B cell (primary cell): ENCODE measurements around the gene RUVBL1. TPM values are rescaled to one million over a fixed set of nuclear protein-coding genes. Genes with fewer than 3 reads are reported as not detected.

ENCODE experiments used
- ATAC-seq: fragments of 200-7000 bp; cut with Tn5 transposase; one replicate; pipeline ENCODE4 v1.10.0; 2021; ENCODE audit warnings: low read depth, mild to moderate bottlenecking, moderate number of reproducible peaks, moderate library complexity
- CTCF ChIA-PET: fragments of 350-600 bp; sonication (Branson Sonifier 250); formaldehyde crosslinking; loops from one replicate; lab custom pipeline; 2021; ENCODE audit warnings: antibody characterized with exemption, inconsistent platforms; lab: Charles Lee
- POLR2A ChIA-PET: fragments of 350-600 bp; sonication (Branson Sonifier 250); formaldehyde crosslinking; loops from one replicate; lab custom pipeline; 2021; ENCODE audit warnings: antibody characterized with exemption; lab: Charles Lee
- DNase-seq: peaks from one replicate; pipeline ENCODE4 v3.0.0; 2013
- H2AFZ ChIP-seq: 2 replicates; pipeline ENCODE4 v1.6.1; 2012; ENCODE audit warnings: mild to moderate bottlenecking, low read depth, low read length; ENCODE audit not compliant: insufficient read depth, poor library complexity, severe bottlenecking
- H3K27ac ChIP-seq, 2 donors: 1 replicate in 1 of 2; 2 replicates in 1 of 2; pipeline ENCODE4 v1.5.1; 2012 to 2013; ENCODE audit warnings: low read length in 2 of 2, mild to moderate bottlenecking in 2 of 2, moderate library complexity in 1 of 2
- H3K27me3 ChIP-seq, 4 experiments: fragments of 200-600 bp in 1 of 4; sonication (generic) in 1 of 4; replicated peaks in 1 of 4; 1 replicate in 2 of 4; 2 replicates in 2 of 4; pipeline versions ENCODE4 v1.6.1 to v1.7.0; 2013 to 2016; ENCODE audit warnings: low read length in 3 of 4, mild to moderate bottlenecking in 2 of 4, mixed read lengths in 1 of 4, moderate library complexity in 1 of 4; ENCODE audit not compliant: insufficient read depth in 4 of 4, control insufficient read depth in 3 of 4; ENCODE audit errors: control extremely low read depth in 1 of 4
- H3K36me3 ChIP-seq, 2 experiments: replicated peaks in 1 of 2; 1 replicate in 1 of 2; 2 replicates in 1 of 2; pipeline versions ENCODE4 v1.6.1 to v1.7.1; 2013; ENCODE audit warnings: low read length in 1 of 2; ENCODE audit not compliant: insufficient read depth in 2 of 2, control insufficient read depth in 1 of 2; ENCODE audit errors: control extremely low read depth in 1 of 2, extremely low read depth in 1 of 2
- H3K4me1 ChIP-seq, 2 donors: fragments of 200-600 bp in 1 of 2; sonication (generic) in 1 of 2; 1 replicate in 1 of 2; 2 replicates in 1 of 2; pipeline versions ENCODE4 v1.5.1 to v1.6.1; 2013 to 2017; ENCODE audit warnings: low read length in 2 of 2; ENCODE audit not compliant: control insufficient read depth in 2 of 2, insufficient read depth in 2 of 2
- H3K4me2 ChIP-seq: replicated peaks from 2 replicates; pipeline ENCODE3; 2012; ENCODE audit warnings: mild to moderate bottlenecking, low read depth, low read length; ENCODE audit not compliant: poor library complexity, severe bottlenecking
- H3K4me3 ChIP-seq, 5 experiments: fragments of 200-600 bp in 1 of 5; sonication (generic) in 1 of 5; 1 replicate in 3 of 5; 2 replicates in 2 of 5; pipeline versions ENCODE4 v1.5.1 to v1.7.0; 2011 to 2016; ENCODE audit warnings: low read length in 4 of 5, mild to moderate bottlenecking in 4 of 5, low read depth in 2 of 5, control low read depth in 1 of 5, moderate library complexity in 1 of 5; ENCODE audit not compliant: insufficient read depth in 1 of 5; ENCODE audit errors: control extremely low read depth in 1 of 5, extremely low read depth in 1 of 5
- H3K79me2 ChIP-seq: fragments of 200-600 bp; sonication (generic); one replicate; pipeline ENCODE4 v1.6.0; 2016; ENCODE audit warnings: low read length; ENCODE audit not compliant: control insufficient read depth, insufficient read depth
- H3K9ac ChIP-seq: fragments of 200-600 bp; sonication (generic); 2 replicates; pipeline ENCODE4 v1.6.1; 2017; ENCODE audit warnings: mild to moderate bottlenecking, low read length, moderate library complexity
- H3K9me3 ChIP-seq, 3 donors: one replicate each; pipeline versions ENCODE4 v1.6.1 to v1.7.1; 2013; ENCODE audit warnings: low read length in 2 of 3; ENCODE audit not compliant: control insufficient read depth in 2 of 3, insufficient read depth in 1 of 3; ENCODE audit errors: control extremely low read depth in 1 of 3
- H4K20me1 ChIP-seq: 2 replicates; pipeline ENCODE4 v1.6.0; 2012; ENCODE audit warnings: mild to moderate bottlenecking, low read length; ENCODE audit not compliant: insufficient read depth, control insufficient read depth, poor library complexity, severe bottlenecking
- H3K27ac Mint-ChIP-seq: one replicate; pipeline ENCODE4 v1.8.0; 2021; ENCODE audit warnings: mixed read lengths
- H3K27me3 Mint-ChIP-seq: one replicate; pipeline ENCODE4 v1.8.0; 2021; ENCODE audit warnings: mixed read lengths
- H3K4me1 Mint-ChIP-seq: one replicate; pipeline ENCODE4 v1.8.0; 2021; ENCODE audit warnings: mixed read lengths
- H3K4me3 Mint-ChIP-seq: one replicate; pipeline ENCODE4 v1.8.0; 2021; ENCODE audit warnings: mixed read lengths
- H3K9me3 Mint-ChIP-seq: one replicate; pipeline ENCODE4 v1.8.0; 2022; ENCODE audit warnings: mixed read lengths; ENCODE audit not compliant: insufficient read depth
- CTCF ChIP-seq: fragments of 200-600 bp; IDR thresholded peaks from one replicate; pipeline ENCODE4 v1.8.0; 2022; ENCODE audit warnings: antibody characterized with exemption, mild to moderate bottlenecking
- EZH2 ChIP-seq: IDR thresholded peaks from 2 replicates; pipeline ENCODE4 v1.6.1; 2012; ENCODE audit warnings: borderline replicate concordance, low read depth, mild to moderate bottlenecking, moderate library complexity, low read length; ENCODE audit not compliant: insufficient read depth, poor library complexity, severe bottlenecking
- WGBS: methylation state at CpG from one replicate; pipeline ENCODE4 v1.1.5; 2013; ENCODE audit warnings: missing lambda C conversion rate; ENCODE audit not compliant: insufficient coverage; 5-methylcytosine and 5-hydroxymethylcytosine counted together
- intact Hi-C: fragments of 100-400 bp; cut with micrococcal nuclease; formaldehyde crosslinking; loops from one replicate; pipeline ENCODE4 v1.10.0; 2022
- polyA plus RNA-seq: library from polyadenylated mRNA; depleted of rRNA; stranded (reverse); fragments of >200 nt; gene quantifications from 2 replicates; pipeline ENCODE4 v1.2.3, GENCODE V29; 2012
- total RNA-seq, 2 donors: library from RNA; stranded (reverse); fragments of 120-200 nt in 1 of 2; gene quantifications; 1 replicate in 1 of 2; 2 replicates in 1 of 2; pipeline versions ENCODE4 v1.2.3 to v1.2.4, GENCODE V29; 2013 to 2022

Gene RUVBL1
- total and polyA plus RNA-seq, 2 donors (not counting 1 experiment from before 2014, with no cell fraction given), result 20.4 to 20.5 TPM

- H3K4me3 ChIP-seq, result no peak overlapping the region
- no peak for ATAC-seq
- H3K9me3 Mint-ChIP-seq, result no peaks in the 10 kb centered on the region
- no peak for DNase-seq
- H3K4me1 Mint-ChIP-seq, result no peaks in the 10 kb centered on the region
- POLR2A ChIA-PET, result no interaction called here
- TF ChIP-seq EZH2, result no peak
- no peak for TF ChIP-seq CTCF
- whole genome bisulfite sequencing, result 100% methylated on average over 2 of the region's 6 CpGs
- no peak overlapping the region for H3K4me2 ChIP-seq
- H3K9ac ChIP-seq, result no peak overlapping the region
- H3K27ac Mint-ChIP-seq, result no peak overlapping the region
- no peak overlapping the region for H3K27ac ChIP-seq
- no peaks in the 10 kb centered on the region for H3K4me1 ChIP-seq
- H3K27me3 Mint-ChIP-seq, result no peaks in the 10 kb centered on the region
- intact Hi-C loops, result no loop called here
- H2AFZ ChIP-seq, result no peak overlapping the region
- no peaks in the 10 kb centered on the region for H3K9me3 ChIP-seq
- peaks cover 4% of the 10 kb centered on the region for H3K79me2 ChIP-seq
- peaks cover 0 to 73% of the 10 kb centered on the region in 2 experiments for H3K36me3 ChIP-seq
- no peak overlapping the region for H3K4me3 Mint-ChIP-seq
- H3K27me3 ChIP-seq, result no peaks in the 10 kb centered on the region
- CTCF ChIA-PET, result interaction anchor here (1.3 to 8.3 kb wide), 4 partner anchors 11 to 35 kb away, joined by 3 to 78 read pairs (median 8); no protein-coding TSS in a partner anchor
- H4K20me1 ChIP-seq, result peaks cover 10% of the 10 kb centered on the region
These were observed 25.4 kb downstream of the RUVBL1 start for GRCh38 chr3:128098234-128098633.

- Histone ChIP-seq H3K27ac (no peak overlapping the region), H3K4me2 (no peak overlapping the region), H4K20me1 (peaks cover 10% of the 10 kb centered on the region), H3K9me3 (no peaks in the 10 kb centered on the region), H2AFZ (no peak overlapping the region), H3K79me2 (peaks cover 4% of the 10 kb centered on the region), H3K27me3 (no peaks in the 10 kb centered on the region), H3K4me3 (no peak overlapping the region), H3K36me3 (peaks cover 0 to 58% of the 10 kb centered on the region in 2 experiments), H3K4me1 (no peaks in the 10 kb centered on the region), H3K9ac (no peak overlapping the region)
- DNase-seq (peak; percentile 76), ATAC-seq (peak; percentile 99)
- Mint-ChIP-seq H3K27ac (no peak overlapping the region), H3K9me3 (no peaks in the 10 kb centered on the region), H3K27me3 (no peaks in the 10 kb centered on the region), H3K4me1 (no peaks in the 10 kb centered on the region), H3K4me3 (no peak overlapping the region)
- WGBS, result 89% methylated on average over 6 of the region's 6 CpGs
- TF ChIP-seq CTCF (peak; percentile 81), EZH2 (no peak)
- ChIA-PET CTCF (interaction anchor here (0.7 to 8.3 kb wide), 28 partner anchors 8 to 522 kb away, joined by 3 to 78 read pairs (median 4); partner anchors contain the start of genes EEFSEC and RUVBL1), POLR2A (interaction anchor here (0.7 kb wide), 1 partner anchor 399 kb away, joined by 3 read pairs; no protein-coding TSS in a partner anchor)
- intact Hi-C loops, result no loop called here
These were observed 28.3 kb downstream of the RUVBL1 start for GRCh38 chr3:128095222-128095703.
